Retinal pigment epithelial cell (primary cell): ENCODE data around the gene ZNF280D.

Experiments used
- DNase-seq: peaks from one replicate; pipeline ENCODE4 v3.0.0-alpha.2; 2010; ENCODE audit warnings: low read depth
- H3K4me3 ChIP-seq: 2 replicates; pipeline ENCODE4 v1.5.1; 2011; ENCODE audit warnings: mild to moderate bottlenecking, low read length, control low read depth, moderate library complexity
- CTCF ChIP-seq: conservative IDR thresholded peaks from 2 replicates; pipeline ENCODE4 v1.5.1; 2011; ENCODE audit warnings: low read depth, low read length, control low read depth, inconsistent platforms

Gene ZNF280D

GRCh38 chr15:56744701-56745683 lies 11.7 kb upstream of the ZNF280D start:
- TF ChIP-seq CTCF: no peak
- H3K4me3 ChIP-seq: no peak overlapping the region
- no peak for DNase-seq

DNA sequence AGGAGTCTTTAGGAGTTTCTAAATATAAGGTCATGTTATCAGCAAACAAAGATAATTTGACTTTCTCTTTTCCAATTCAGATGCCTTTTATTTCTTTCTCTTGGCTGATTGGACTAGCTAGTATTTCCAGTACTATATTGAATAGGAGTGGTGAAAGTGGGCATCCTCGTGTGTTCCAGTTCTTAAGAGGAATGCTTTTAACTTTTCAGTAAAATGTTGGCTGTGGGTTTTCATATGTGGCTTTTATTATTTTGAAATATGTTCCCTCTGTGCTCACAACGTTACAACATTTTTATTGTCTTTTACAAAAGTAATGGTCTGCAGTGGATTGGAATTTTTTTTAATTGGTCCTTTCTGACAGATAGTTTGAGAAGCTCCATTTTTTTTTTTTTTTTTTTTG lies 8.2 kb upstream of the ZNF280D start:
- no peak for DNase-seq
- H3K4me3 ChIP-seq: no peak overlapping the region
- TF ChIP-seq CTCF: no peak

- no peak for DNase-seq
- TF ChIP-seq CTCF: peak; percentile 28
- no peak overlapping the region for H3K4me3 ChIP-seq
Observed at GRCh38 chr15:56739964-56740640, 6.8 kb upstream of the ZNF280D start.

GRCh38 chr15:56739474-56739873 lies 6.2 kb upstream of the ZNF280D start:
- H3K4me3 ChIP-seq: no peak overlapping the region
- no peak for DNase-seq

GRCh38 chr15:56737791-56738190 lies 4.5 kb upstream of the ZNF280D start:
- DNase-seq: no peak
- TF ChIP-seq CTCF: no peak
- H3K4me3 ChIP-seq: no peak overlapping the region

More at GRCh38 chr15:56739474-56739873, 6.2 kb upstream of the ZNF280D start:
- no peak for TF ChIP-seq CTCF

DNA sequence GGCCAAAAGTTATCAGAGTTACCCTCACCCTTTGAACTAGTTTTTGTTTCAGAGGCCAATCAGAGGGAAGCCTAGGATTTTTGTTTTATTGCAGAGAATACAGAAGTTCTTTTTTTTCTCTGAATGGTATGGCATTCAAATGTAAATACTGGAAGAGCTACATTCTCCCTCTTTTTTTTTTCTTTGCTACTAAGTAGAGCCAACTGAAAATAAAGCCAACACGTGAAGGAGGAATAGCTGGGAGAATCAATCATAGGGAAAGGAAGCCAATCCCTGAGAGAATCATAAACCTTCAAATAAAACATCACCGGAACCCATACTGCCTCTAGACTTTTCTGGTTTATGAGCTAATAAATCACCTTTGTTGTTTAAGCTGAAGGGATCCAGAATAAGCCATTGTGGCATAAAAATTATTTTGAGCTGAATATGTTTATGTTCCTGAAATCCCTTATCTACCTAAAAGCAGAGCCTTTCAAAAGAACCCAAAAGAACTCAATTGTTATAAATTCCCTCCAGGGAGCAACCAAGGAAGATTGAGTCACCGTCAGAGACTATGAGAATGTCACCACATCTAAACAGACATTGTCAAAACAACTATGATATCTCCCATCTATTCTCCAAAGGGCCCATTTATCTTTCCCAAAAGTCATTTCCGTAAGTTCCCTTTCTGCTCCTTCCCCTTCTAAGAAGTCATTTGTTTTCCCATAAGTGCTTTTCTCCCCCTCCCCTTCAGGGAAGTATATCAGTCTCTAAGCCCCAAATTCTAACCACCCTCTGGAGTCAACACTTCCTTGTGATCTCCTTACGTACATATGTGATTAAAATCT lies 3.8 kb upstream of the ZNF280D start:
- TF ChIP-seq CTCF: no peak
- DNase-seq: no peak
- no peak overlapping the region for H3K4me3 ChIP-seq
